AG09309 (cell line): ENCODE data around the gene CT47C1.

ENCODE experiments used
- DNase-seq: peaks from one replicate; pipeline ENCODE4 v3.0.0-alpha.2; 2010; ENCODE audit warnings: low read depth
- H3K4me3 ChIP-seq: 2 replicates; pipeline ENCODE4 v1.5.1; 2011; ENCODE audit warnings: mild to moderate bottlenecking, low read depth, low read length, moderate library complexity; ENCODE audit not compliant: control insufficient read depth
- CTCF ChIP-seq: IDR thresholded peaks from 2 replicates; pipeline ENCODE4 v1.5.1; 2011; ENCODE audit warnings: mild to moderate bottlenecking, low read depth, low read length, inconsistent platforms; ENCODE audit not compliant: insufficient read depth, control insufficient read depth; ENCODE audit errors: missing control alignments

The CT47C1 gene

GRCh38 chrX:119075270-119076025 lies 2.7 kb downstream of the CT47C1 start:
- no peak for TF ChIP-seq CTCF
- DNase-seq = no peak
- H3K4me3 ChIP-seq = no peak overlapping the region

GRCh38 chrX:119082278-119082677 lies 9.5 kb downstream of the CT47C1 start:
- TF ChIP-seq CTCF = no peak
- no peak overlapping the region for H3K4me3 ChIP-seq
- DNase-seq = no peak

GRCh38 chrX:119084766-119085165 lies 12.0 kb downstream of the CT47C1 start:
- no peak overlapping the region for H3K4me3 ChIP-seq
- no peak for TF ChIP-seq CTCF
- no peak for DNase-seq

GRCh38 chrX:119087121-119087520 lies 14.3 kb downstream of the CT47C1 start:
- no peak for DNase-seq
- no peak overlapping the region for H3K4me3 ChIP-seq
- no peak for TF ChIP-seq CTCF

GRCh38 chrX:119089619-119090018 lies 16.8 kb downstream of the CT47C1 start:
- no peak for DNase-seq
- TF ChIP-seq CTCF = no peak
- no peak overlapping the region for H3K4me3 ChIP-seq

GRCh38 chrX:119090627-119091026 lies 17.8 kb downstream of the CT47C1 start:
- no peak for TF ChIP-seq CTCF
- DNase-seq = no peak
- H3K4me3 ChIP-seq = no peak overlapping the region
